CD8-positive, alpha-beta memory T cell (primary cell): ENCODE measurements around the gene RNF13. TPM values are rescaled to one million over a fixed set of nuclear protein-coding genes. Genes with fewer than 3 reads are reported as not detected.

Source experiments
- CTCF ChIA-PET: fragments of 350-600 bp; sonication (Branson Sonifier 250); formaldehyde crosslinking; loops from one replicate; lab custom pipeline; 2021; ENCODE audit warnings: antibody characterized with exemption; lab: Charles Lee
- POLR2A ChIA-PET: fragments of 350-600 bp; sonication (Branson Sonifier 250); formaldehyde crosslinking; loops from one replicate; lab custom pipeline; 2021; ENCODE audit warnings: antibody characterized with exemption; lab: Charles Lee
- DNase-seq, 5 donors: peaks; one replicate each; pipeline versions ENCODE4 v3.0.0 to v3.0.0-alpha.2; 2020 to 2022; ENCODE audit warnings: mixed read lengths in 1 of 5
- H3K27ac ChIP-seq: one replicate; pipeline ENCODE4 v1.7.0; 2013; ENCODE audit warnings: low read depth, mild to moderate bottlenecking, low read length, moderate library complexity
- H3K27me3 ChIP-seq: 2 replicates; pipeline ENCODE4 v1.7.0; 2013; ENCODE audit warnings: low read length, mild to moderate bottlenecking; ENCODE audit not compliant: insufficient read depth, poor library complexity, severe bottlenecking
- H3K36me3 ChIP-seq: 2 replicates; pipeline ENCODE4 v1.7.0; 2013; ENCODE audit warnings: mild to moderate bottlenecking, low read length, moderate library complexity; ENCODE audit not compliant: insufficient read depth
- H3K4me1 ChIP-seq: 2 replicates; pipeline ENCODE4 v1.7.0; 2013; ENCODE audit warnings: mild to moderate bottlenecking, low read length, moderate library complexity; ENCODE audit not compliant: insufficient read depth
- H3K4me3 ChIP-seq: 2 replicates; pipeline ENCODE4 v1.7.0; 2013; ENCODE audit warnings: mild to moderate bottlenecking, low read length
- H3K9me3 ChIP-seq: 2 replicates; pipeline ENCODE4 v1.7.0; 2013; ENCODE audit warnings: mild to moderate bottlenecking, low read length
- H3K27ac Mint-ChIP-seq, 8 donors: one replicate each; pipeline ENCODE4 v1.8.0; 2020 to 2021; ENCODE audit warnings: mixed read lengths in 8 of 8, mild to moderate bottlenecking in 6 of 8, inconsistent platforms in 3 of 8, moderate library complexity in 3 of 8
- H3K27me3 Mint-ChIP-seq, 2 donors: one replicate each; pipeline ENCODE4 v1.8.0; 2020 to 2021; ENCODE audit warnings: mixed read lengths in 2 of 2, mild to moderate bottlenecking in 1 of 2, moderate library complexity in 1 of 2
- H3K36me3 Mint-ChIP-seq, 3 donors: one replicate each; pipeline ENCODE4 v1.8.0; 2020 to 2021; ENCODE audit warnings: mixed read lengths in 3 of 3, inconsistent platforms in 1 of 3, mild to moderate bottlenecking in 1 of 3
- H3K4me1 Mint-ChIP-seq, 3 donors: one replicate each; pipeline ENCODE4 v1.8.0; 2020 to 2021; ENCODE audit warnings: mixed read lengths in 3 of 3, inconsistent platforms in 1 of 3, mild to moderate bottlenecking in 1 of 3
- H3K4me3 Mint-ChIP-seq, 7 donors: one replicate each; pipeline ENCODE4 v1.8.0; 2020 to 2021; ENCODE audit warnings: mixed read lengths in 7 of 7, mild to moderate bottlenecking in 6 of 7, moderate library complexity in 4 of 7, inconsistent platforms in 2 of 7
- H3K9me3 Mint-ChIP-seq, 5 donors: one replicate each; pipeline ENCODE4 v1.8.0; 2020 to 2022; ENCODE audit warnings: mixed read lengths in 5 of 5, mild to moderate bottlenecking in 3 of 5, moderate library complexity in 2 of 5, inconsistent platforms in 1 of 5
- polyA plus RNA-seq: library from polyadenylated mRNA; unstranded; fragments of 300-500 nt; fragmentation: Illumina TruSeq; gene quantifications from one replicate; pipeline ENCODE4 v1.2.3, GENCODE V29; 2021
- total RNA-seq, 2 experiments: library from RNA; stranded (reverse); gene quantifications; one replicate each; pipeline ENCODE4 v1.2.3, GENCODE V29; 2021

The RNF13 gene
- total and polyA plus RNA-seq, 3 experiments from 2014 or later: 33.5 to 110 (median 33.6) TPM

GRCh38 chr3:149771652-149772271 is 41.3 kb upstream of the RNF13 start:
- Mint-ChIP-seq H3K36me3 (no peaks in the 10 kb centered on the region), H3K4me1 (no peaks in the 10 kb centered on the region), H3K27me3 (peaks cover 2 to 18% of the 10 kb centered on the region in 2 donors), H3K27ac (no peak overlapping the region), H3K4me3 (no peak overlapping the region), H3K9me3 (no peaks in the 10 kb centered on the region)
- ChIA-PET POLR2A (no interaction called here), CTCF (interaction anchor here (0.7 to 3.8 kb wide), 13 partner anchors 8 to 652 kb away, joined by 3 to 17 read pairs (median 4); partner anchors contain the start of genes COMMD2 and RNF13)
- Histone ChIP-seq H3K27me3 (no peaks in the 10 kb centered on the region), H3K4me3 (no peak overlapping the region), H3K9me3 (no peaks in the 10 kb centered on the region), H3K4me1 (no peaks in the 10 kb centered on the region), H3K36me3 (no peaks in the 10 kb centered on the region), H3K27ac (no peak overlapping the region)
- DNase-seq: peak; percentile 10 to 46 (median 14)

GRCh38 chr3:149772861-149773260 is 40.2 kb upstream of the RNF13 start:
- ChIA-PET CTCF (interaction anchor here (1.0 to 3.8 kb wide), 4 partner anchors 36 to 240 kb away, joined by 3 to 17 read pairs (median 4); no protein-coding TSS in a partner anchor), POLR2A (no interaction called here)
- no peaks in the 10 kb centered on the region for H3K9me3 Mint-ChIP-seq
- Histone ChIP-seq H3K27ac (no peak overlapping the region), H3K27me3 (no peaks in the 10 kb centered on the region), H3K36me3 (no peaks in the 10 kb centered on the region), H3K9me3 (no peaks in the 10 kb centered on the region), H3K4me1 (no peaks in the 10 kb centered on the region), H3K4me3 (no peak overlapping the region)
- no peak overlapping the region for H3K4me3 Mint-ChIP-seq
- H3K27me3 Mint-ChIP-seq: peaks cover 2 to 18% of the 10 kb centered on the region in 2 donors
- peaks cover 0 to 1% (median 0%) of the 10 kb centered on the region in 3 donors for H3K36me3 Mint-ChIP-seq
- DNase-seq: no peak
- H3K4me1 Mint-ChIP-seq: no peaks in the 10 kb centered on the region
- peak overlapping the region in 1 of 8 donors; percentile 21 for H3K27ac Mint-ChIP-seq

DNA sequence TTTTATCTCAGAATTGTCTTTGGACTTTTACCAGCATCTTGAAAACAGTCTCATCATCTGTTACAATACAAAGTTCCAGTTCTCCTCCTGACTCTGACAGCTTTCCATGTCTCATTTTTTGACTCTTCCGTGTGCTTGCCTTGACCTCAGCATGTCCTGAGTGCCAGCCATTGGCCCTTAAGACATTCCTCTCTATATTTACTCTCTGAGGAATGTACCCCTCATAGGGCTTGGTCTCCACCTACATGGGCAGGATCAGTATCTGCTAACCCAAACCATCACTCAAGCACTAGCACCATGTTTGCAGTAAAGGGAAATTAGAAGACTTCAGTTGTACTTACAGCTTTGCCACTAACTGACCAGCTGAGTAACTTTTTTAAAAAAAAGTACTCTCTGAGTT is 36.8 kb upstream of the RNF13 start:
- no peaks in the 10 kb centered on the region for H3K9me3 ChIP-seq
- Mint-ChIP-seq H3K27ac (no peak overlapping the region), H3K4me3 (no peak overlapping the region), H3K4me1 (no peaks in the 10 kb centered on the region), H3K9me3 (no peaks in the 10 kb centered on the region), H3K27me3 (peaks cover 2 to 11% of the 10 kb centered on the region in 2 donors), H3K36me3 (peaks cover 0 to 1% (median 0%) of the 10 kb centered on the region in 3 donors)
- no peaks in the 10 kb centered on the region for H3K36me3 ChIP-seq
- no peaks in the 10 kb centered on the region for H3K4me1 ChIP-seq
- H3K27me3 ChIP-seq: no peaks in the 10 kb centered on the region
- no peak overlapping the region for H3K4me3 ChIP-seq
- no peak overlapping the region for H3K27ac ChIP-seq
- CTCF ChIA-PET: interaction anchor here (0.9 to 1.5 kb wide), 3 partner anchors 10 to 119 kb away, joined by 3 to 6 read pairs (median 3); partner anchors contain the start of gene WWTR1
- DNase-seq: no peak
- POLR2A ChIA-PET: no interaction called here

DNA sequence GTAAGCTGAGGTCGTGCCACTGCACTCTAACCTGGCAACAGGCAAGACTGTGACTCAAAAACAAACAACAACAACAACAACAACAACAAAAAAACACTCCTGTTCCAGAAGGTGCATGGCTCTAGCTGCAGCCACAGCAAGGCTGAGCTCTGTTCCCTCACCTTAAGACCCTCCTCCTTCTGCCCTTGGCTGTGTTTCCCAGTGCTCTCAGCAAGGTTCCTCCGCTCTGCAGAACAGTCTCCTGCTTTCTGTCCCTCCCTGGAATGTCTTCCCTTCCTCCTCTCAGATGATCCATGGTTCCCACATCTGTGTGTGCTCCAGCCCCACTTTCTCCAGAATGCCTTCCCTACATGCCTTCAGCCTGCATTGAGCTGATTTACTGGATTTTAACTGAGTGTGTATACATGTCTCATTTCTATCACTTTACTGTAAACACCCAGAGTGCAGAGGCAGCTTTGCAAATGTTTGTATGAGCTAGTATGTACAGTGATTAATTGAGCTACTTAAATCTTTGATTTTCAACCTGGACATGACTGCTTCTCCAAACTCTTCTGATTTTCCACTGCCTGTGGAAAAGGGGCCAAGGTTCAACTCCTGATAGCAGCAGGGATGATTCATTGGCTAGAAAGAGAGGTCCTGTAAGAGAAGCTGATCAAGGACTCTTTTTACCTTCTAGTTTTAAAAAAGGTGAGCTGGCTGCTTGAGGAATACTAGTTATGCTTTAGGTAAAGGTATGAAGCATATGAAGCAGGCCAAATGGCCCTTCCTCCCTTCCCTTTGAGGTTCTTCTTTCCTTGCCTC is 35.4 kb upstream of the RNF13 start:
- no peaks in the 10 kb centered on the region for H3K27me3 ChIP-seq
- Mint-ChIP-seq H3K4me3 (no peak overlapping the region), H3K4me1 (no peaks in the 10 kb centered on the region), H3K27me3 (peaks cover 2 to 6% of the 10 kb centered on the region in 2 donors), H3K36me3 (peaks cover 0 to 1% (median 0%) of the 10 kb centered on the region in 3 donors), H3K27ac (peak overlapping the region in 1 of 8 donors; percentile 85), H3K9me3 (no peaks in the 10 kb centered on the region)
- no peak for DNase-seq
- CTCF ChIA-PET: interaction anchor here (1.5 kb wide), 1 partner anchor 31 kb away, joined by 6 read pairs; no protein-coding TSS in a partner anchor
- no peaks in the 10 kb centered on the region for H3K36me3 ChIP-seq
- no peak overlapping the region for H3K4me3 ChIP-seq
- no peaks in the 10 kb centered on the region for H3K4me1 ChIP-seq
- POLR2A ChIA-PET: interaction anchor here (0.5 kb wide), 1 partner anchor 30 kb away, joined by 3 read pairs; no protein-coding TSS in a partner anchor
- H3K27ac ChIP-seq: no peak overlapping the region
- no peaks in the 10 kb centered on the region for H3K9me3 ChIP-seq

DNA sequence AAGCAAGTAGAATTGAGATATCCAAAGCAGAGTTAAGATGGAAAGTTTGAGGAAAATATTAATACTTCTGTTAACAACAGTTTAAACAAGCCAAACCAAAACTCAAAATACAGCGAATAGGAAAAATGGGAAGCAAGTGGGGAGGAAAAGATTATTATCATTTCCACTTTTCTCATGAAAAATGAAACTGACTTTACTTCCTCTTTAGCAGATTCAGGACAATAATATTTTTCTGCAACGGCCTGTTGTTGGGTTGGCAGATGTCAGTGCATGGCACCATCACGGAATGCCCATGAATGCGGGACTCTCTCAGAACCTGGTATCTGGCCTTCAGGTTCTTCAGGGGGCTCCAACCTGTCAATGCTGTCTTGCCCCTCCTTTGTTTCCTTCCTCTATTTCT is 31.8 kb upstream of the RNF13 start:
- Mint-ChIP-seq H3K4me1 (no peaks in the 10 kb centered on the region), H3K4me3 (no peak overlapping the region), H3K36me3 (peaks cover 0 to 3% (median 1%) of the 10 kb centered on the region in 3 donors), H3K27me3 (peaks cover 2 to 6% of the 10 kb centered on the region in 2 donors), H3K27ac (no peak overlapping the region), H3K9me3 (peaks cover 0 to 3% (median 0%) of the 10 kb centered on the region in 5 donors)
- POLR2A ChIA-PET: no interaction called here
- no peak overlapping the region for H3K27ac ChIP-seq
- no peak for DNase-seq
- CTCF ChIA-PET: no interaction called here
- no peaks in the 10 kb centered on the region for H3K4me1 ChIP-seq
- H3K4me3 ChIP-seq: no peak overlapping the region
- H3K27me3 ChIP-seq: no peaks in the 10 kb centered on the region
- H3K9me3 ChIP-seq: no peaks in the 10 kb centered on the region
- no peaks in the 10 kb centered on the region for H3K36me3 ChIP-seq

DNA sequence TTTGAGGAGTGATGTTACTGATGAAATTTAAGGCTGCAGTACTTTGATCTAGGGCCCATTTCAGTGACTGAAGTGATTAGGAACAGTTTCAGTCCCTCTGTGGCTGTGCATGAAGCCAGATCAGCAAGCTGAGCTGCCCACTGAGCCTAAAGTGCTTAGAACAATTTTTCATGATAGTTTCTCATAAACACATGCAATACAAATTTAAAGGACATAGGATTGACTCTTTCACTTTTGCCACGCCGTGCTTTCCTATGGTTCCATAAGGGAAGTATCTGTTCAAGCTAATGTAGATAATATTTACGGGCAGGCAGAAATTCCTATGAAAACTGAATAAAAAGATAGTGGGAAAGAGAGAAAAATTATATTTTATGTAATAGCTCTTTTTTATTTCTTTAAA is 31.3 kb upstream of the RNF13 start:
- Histone ChIP-seq H3K27ac (no peak overlapping the region), H3K4me1 (no peaks in the 10 kb centered on the region), H3K36me3 (no peaks in the 10 kb centered on the region), H3K4me3 (no peak overlapping the region), H3K9me3 (no peaks in the 10 kb centered on the region), H3K27me3 (no peaks in the 10 kb centered on the region)
- no peak for DNase-seq
- Mint-ChIP-seq H3K27me3 (peaks cover 2 to 9% of the 10 kb centered on the region in 2 donors), H3K9me3 (peaks cover 0 to 3% (median 0%) of the 10 kb centered on the region in 5 donors), H3K27ac (no peak overlapping the region), H3K4me1 (no peaks in the 10 kb centered on the region), H3K36me3 (peaks cover 0 to 3% (median 1%) of the 10 kb centered on the region in 3 donors), H3K4me3 (no peak overlapping the region)
- ChIA-PET CTCF (interaction anchor here (1.2 kb wide), 1 partner anchor 27 kb away, joined by 6 read pairs; no protein-coding TSS in a partner anchor), POLR2A (no interaction called here)

- Histone ChIP-seq H3K4me1 (no peaks in the 10 kb centered on the region), H3K4me3 (no peak overlapping the region), H3K27ac (no peak overlapping the region), H3K36me3 (no peaks in the 10 kb centered on the region), H3K27me3 (no peaks in the 10 kb centered on the region), H3K9me3 (no peaks in the 10 kb centered on the region)
- peaks cover 7 to 14% of the 10 kb centered on the region in 2 donors for H3K27me3 Mint-ChIP-seq
- ChIA-PET CTCF (no interaction called here), POLR2A (no interaction called here)
- H3K36me3 Mint-ChIP-seq: peaks cover 0 to 3% (median 0%) of the 10 kb centered on the region in 3 donors
- H3K9me3 Mint-ChIP-seq: peaks cover 0 to 3% (median 0%) of the 10 kb centered on the region in 5 donors
- H3K4me1 Mint-ChIP-seq: no peaks in the 10 kb centered on the region
- no peak overlapping the region for H3K4me3 Mint-ChIP-seq
- DNase-seq: no peak
- H3K27ac Mint-ChIP-seq: no peak overlapping the region
Observed at GRCh38 chr3:149783576-149783975, 29.4 kb upstream of the RNF13 start.
